Activated CD4-positive, alpha-beta memory T cell treated with anti-CD3 and anti-CD28 coated beads for 36 hours (primary cell): ENCODE data around the gene FASTKD3. TPM values are rescaled to one million over a fixed set of nuclear protein-coding genes. Genes with fewer than 3 reads are reported as not detected.
A peak's percentile ranks its signal among the peaks of the same experiment; 100 is the strongest.

Experiments
- CTCF ChIA-PET: fragments of 350-600 bp; sonication (Branson Sonifier 250); formaldehyde crosslinking; loops from one replicate; lab custom pipeline; 2021; ENCODE audit warnings: antibody characterized with exemption, inconsistent platforms; lab: Charles Lee
- POLR2A ChIA-PET: fragments of 350-600 bp; sonication (Branson Sonifier 250); formaldehyde crosslinking; loops from one replicate; lab custom pipeline; 2021; ENCODE audit warnings: antibody characterized with exemption; lab: Charles Lee
- DNase-seq: peaks from one replicate; pipeline ENCODE4 v3.0.0-alpha.2; 2020
- H3K27ac Mint-ChIP-seq: one replicate; pipeline ENCODE4 v1.8.0; 2021; ENCODE audit warnings: mixed read lengths
- H3K27me3 Mint-ChIP-seq: one replicate; pipeline ENCODE4 v1.8.0; 2021; ENCODE audit warnings: mixed read lengths
- H3K36me3 Mint-ChIP-seq: one replicate; pipeline ENCODE4 v1.8.0; 2021; ENCODE audit warnings: mixed read lengths
- H3K4me1 Mint-ChIP-seq: one replicate; pipeline ENCODE4 v1.8.0; 2021; ENCODE audit warnings: low read depth, mixed read lengths
- H3K4me3 Mint-ChIP-seq: one replicate; pipeline ENCODE4 v1.8.0; 2021; ENCODE audit warnings: mild to moderate bottlenecking, mixed read lengths
- H3K9me3 Mint-ChIP-seq: one replicate; pipeline ENCODE4 v1.8.0; 2021; ENCODE audit warnings: mixed read lengths
- intact Hi-C: fragments of 100-400 bp; cut with micrococcal nuclease; formaldehyde crosslinking; loops from one replicate; pipeline ENCODE4 v1.15.1; 2023
- total RNA-seq, 2 experiments: library from RNA; stranded (reverse); gene quantifications; one replicate each; pipeline ENCODE4 v1.2.3, GENCODE V29; 2021

FASTKD3 gene
- total RNA-seq, 2 experiments from 2014 or later, result 6.9 to 7.5 TPM

GRCh38 chr5:7857926-7858632 is 10.8 kb downstream of the FASTKD3 start:
- Mint-ChIP-seq H3K4me3 (no peak overlapping the region), H3K9me3 (peaks cover 2% of the 10 kb centered on the region), H3K36me3 (peaks cover 15% of the 10 kb centered on the region), H3K4me1 (peaks cover 21% of the 10 kb centered on the region), H3K27ac (peak overlapping the region; percentile 67), H3K27me3 (no peaks in the 10 kb centered on the region)
- peak; percentile 33 for DNase-seq
- CTCF ChIA-PET, result interaction anchor here (0.6 to 3.8 kb wide), 9 partner anchors 11 to 1038 kb away, joined by 3 to 21 read pairs (median 4); partner anchors contain the start of genes FASTKD3 and MTRR
- intact Hi-C loops, result loop anchor here (1.0 to 2.0 kb wide), 2 partner anchors 11 to 597 kb away; partner anchors contain the start of genes FASTKD3 and MTRR
- POLR2A ChIA-PET, result interaction anchor here (1.6 to 1.7 kb wide), 2 partner anchors 11 to 19 kb away, joined by 5 to 12 read pairs; partner anchors contain the start of genes FASTKD3 and MTRR

- Mint-ChIP-seq H3K27me3 (no peaks in the 10 kb centered on the region), H3K4me1 (peaks cover 24% of the 10 kb centered on the region), H3K36me3 (peaks cover 14% of the 10 kb centered on the region), H3K4me3 (no peak overlapping the region), H3K9me3 (peaks cover 2% of the 10 kb centered on the region), H3K27ac (no peak overlapping the region)
- intact Hi-C loops, result loop anchor here (2.0 kb wide), 1 partner anchor 597 kb away; no protein-coding TSS in a partner anchor
- CTCF ChIA-PET, result interaction anchor here (0.6 to 3.8 kb wide), 6 partner anchors 12 to 1038 kb away, joined by 3 to 21 read pairs (median 6); partner anchors contain the start of genes FASTKD3 and MTRR
- POLR2A ChIA-PET, result interaction anchor here (1.6 to 1.7 kb wide), 2 partner anchors 11 to 19 kb away, joined by 5 to 12 read pairs; partner anchors contain the start of genes FASTKD3 and MTRR
- no peak for DNase-seq
Observed at GRCh38 chr5:7857361-7857760, 11.5 kb downstream of the FASTKD3 start.

GRCh38 chr5:7856855-7857254 is 12.0 kb downstream of the FASTKD3 start:
- intact Hi-C loops, result loop anchor here (2.0 kb wide), 1 partner anchor 596 kb away; no protein-coding TSS in a partner anchor
- no peak overlapping the region for H3K27ac Mint-ChIP-seq
- CTCF ChIA-PET, result interaction anchor here (1.1 to 3.8 kb wide), 4 partner anchors 12 to 32 kb away, joined by 3 to 21 read pairs (median 8); partner anchors contain the start of genes FASTKD3 and MTRR
- H3K27me3 Mint-ChIP-seq, result no peaks in the 10 kb centered on the region
- H3K36me3 Mint-ChIP-seq, result peaks cover 14% of the 10 kb centered on the region
- POLR2A ChIA-PET, result no interaction called here
- peak; percentile 52 for DNase-seq
- no peak overlapping the region for H3K4me3 Mint-ChIP-seq
- H3K4me1 Mint-ChIP-seq, result peaks cover 28% of the 10 kb centered on the region
- peaks cover 2% of the 10 kb centered on the region for H3K9me3 Mint-ChIP-seq

GRCh38 chr5:7855611-7856010 is 13.2 kb downstream of the FASTKD3 start:
- CTCF ChIA-PET, result interaction anchor here (1.1 to 1.4 kb wide), 2 partner anchors 11 to 33 kb away, joined by 3 read pairs; no protein-coding TSS in a partner anchor
- Mint-ChIP-seq H3K36me3 (peaks cover 9% of the 10 kb centered on the region), H3K4me1 (peaks cover 34% of the 10 kb centered on the region), H3K4me3 (no peak overlapping the region), H3K27ac (no peak overlapping the region), H3K9me3 (peaks cover 2% of the 10 kb centered on the region), H3K27me3 (peaks cover 2% of the 10 kb centered on the region)
- POLR2A ChIA-PET, result no interaction called here
- no peak for DNase-seq
- intact Hi-C loops, result loop anchor here (2.0 kb wide), 1 partner anchor 595 kb away; no protein-coding TSS in a partner anchor

- Mint-ChIP-seq H3K9me3 (peaks cover 2% of the 10 kb centered on the region), H3K36me3 (no peaks in the 10 kb centered on the region), H3K27me3 (peaks cover 19% of the 10 kb centered on the region), H3K27ac (no peak overlapping the region), H3K4me1 (peaks cover 27% of the 10 kb centered on the region), H3K4me3 (no peak overlapping the region)
- intact Hi-C loops, result no loop called here
- DNase-seq, result no peak
- POLR2A ChIA-PET, result no interaction called here
- CTCF ChIA-PET, result no interaction called here
Observed at GRCh38 chr5:7852988-7853387, 15.8 kb downstream of the FASTKD3 start.

- POLR2A ChIA-PET, result no interaction called here
- Mint-ChIP-seq H3K4me1 (peaks cover 22% of the 10 kb centered on the region), H3K4me3 (no peak overlapping the region), H3K27me3 (peaks cover 19% of the 10 kb centered on the region), H3K9me3 (peaks cover 2% of the 10 kb centered on the region), H3K36me3 (no peaks in the 10 kb centered on the region), H3K27ac (no peak overlapping the region)
- CTCF ChIA-PET, result no interaction called here
- no peak for DNase-seq
- intact Hi-C loops, result no loop called here
Observed at GRCh38 chr5:7852542-7852941, 16.3 kb downstream of the FASTKD3 start.

- no peak for DNase-seq
- peaks cover 2% of the 10 kb centered on the region for H3K9me3 Mint-ChIP-seq
- H3K4me1 Mint-ChIP-seq, result peaks cover 18% of the 10 kb centered on the region
- POLR2A ChIA-PET, result no interaction called here
- CTCF ChIA-PET, result no interaction called here
- intact Hi-C loops, result no loop called here
- H3K27me3 Mint-ChIP-seq, result peaks cover 19% of the 10 kb centered on the region
- H3K36me3 Mint-ChIP-seq, result no peaks in the 10 kb centered on the region
- no peak overlapping the region for H3K27ac Mint-ChIP-seq
- H3K4me3 Mint-ChIP-seq, result no peak overlapping the region
Observed at GRCh38 chr5:7851617-7852289, 17.1 kb downstream of the FASTKD3 start.

GRCh38 chr5:7851240-7851592 is 17.6 kb downstream of the FASTKD3 start:
- peaks cover 18% of the 10 kb centered on the region for H3K4me1 Mint-ChIP-seq
- peaks cover 21% of the 10 kb centered on the region for H3K27me3 Mint-ChIP-seq
- CTCF ChIA-PET, result no interaction called here
- H3K36me3 Mint-ChIP-seq, result no peaks in the 10 kb centered on the region
- intact Hi-C loops, result no loop called here
- H3K9me3 Mint-ChIP-seq, result peaks cover 2% of the 10 kb centered on the region
- peak overlapping the region; percentile 59 for H3K4me3 Mint-ChIP-seq
- DNase-seq, result no peak
- POLR2A ChIA-PET, result no interaction called here
- no peak overlapping the region for H3K27ac Mint-ChIP-seq

- CTCF ChIA-PET, result interaction anchor here (0.6 to 0.7 kb wide), 3 partner anchors 11 to 36 kb away, joined by 3 read pairs; no protein-coding TSS in a partner anchor
- Mint-ChIP-seq H3K4me3 (peak within 1 kb of the TSS; percentile 59), H3K4me1 (peaks cover 18% of the 10 kb centered on the region), H3K36me3 (no peaks in the 10 kb centered on the region), H3K27ac (no peak within 1 kb of the TSS), H3K27me3 (peaks cover 22% of the 10 kb centered on the region), H3K9me3 (peaks cover 2% of the 10 kb centered on the region)
- intact Hi-C loops, result no loop called here
- peak; percentile 20 for DNase-seq
- POLR2A ChIA-PET, result no interaction called here
Observed at GRCh38 chr5:7850395-7851239, 18.2 kb downstream of the FASTKD3 start, which contains the start of gene CFAP90. TSS of gene CFAP90 (minus strand) at chr5:7851133. CDS start at chr5:7851021, 112 bp downstream.

GRCh38 chr5:7849681-7850394 is 19.0 kb downstream of the FASTKD3 start:
- CTCF ChIA-PET, result interaction anchor here (0.6 to 1.0 kb wide), 4 partner anchors 10 to 37 kb away, joined by 3 read pairs; no protein-coding TSS in a partner anchor
- peak overlapping the region; percentile 46 for H3K4me3 Mint-ChIP-seq
- H3K9me3 Mint-ChIP-seq, result peaks cover 2% of the 10 kb centered on the region
- peaks cover 22% of the 10 kb centered on the region for H3K27me3 Mint-ChIP-seq
- H3K4me1 Mint-ChIP-seq, result peaks cover 18% of the 10 kb centered on the region
- intact Hi-C loops, result no loop called here
- no peak overlapping the region for H3K27ac Mint-ChIP-seq
- DNase-seq, result peak; percentile 15
- POLR2A ChIA-PET, result no interaction called here
- H3K36me3 Mint-ChIP-seq, result no peaks in the 10 kb centered on the region

GRCh38 chr5:7848296-7848695 is 20.5 kb downstream of the FASTKD3 start:
- H3K27ac Mint-ChIP-seq, result no peak overlapping the region
- H3K4me1 Mint-ChIP-seq, result peaks cover 18% of the 10 kb centered on the region
- peaks cover 2% of the 10 kb centered on the region for H3K9me3 Mint-ChIP-seq
- POLR2A ChIA-PET, result no interaction called here
- H3K27me3 Mint-ChIP-seq, result peaks cover 29% of the 10 kb centered on the region
- CTCF ChIA-PET, result no interaction called here
- H3K36me3 Mint-ChIP-seq, result no peaks in the 10 kb centered on the region
- DNase-seq, result no peak
- no peak overlapping the region for H3K4me3 Mint-ChIP-seq
- intact Hi-C loops, result no loop called here
